ENCODE results near the gene HOXD9. TPM values are rescaled to one million over a fixed set of nuclear protein-coding genes. Genes with fewer than 3 reads are reported as not detected.
A peak's percentile ranks its signal among the peaks of the same experiment; 100 is the strongest.

Gene HOXD9
- total and polyA plus RNA-seq, 2 of the 8 experiments (the other 6 are each of a cell fraction or from before 2014, with no cell fraction given), result not detected

GRCh38 chr2:176150584-176151441, 28.3 kb downstream of the HOXD9 start:
- FAIRE-seq (no peak), DNase-seq (ENCODE audit: low read depth in 1 of 2, low spot score in 2 of 2) (no peak)
- no peak overlapping the region for H3K9ac ChIP-seq (replicated peaks in 1 of 4; ENCODE audit: extremely low read depth in 1 of 4, low read depth in 3 of 4, low read length in 3 of 4)
- peaks cover 13 to 44% of the 10 kb centered on the region in 2 experiments for H4K20me1 ChIP-seq (replicated peaks in 1 of 2; ENCODE audit: control insufficient read depth in 1 of 2, insufficient read depth in 2 of 2, low read length in 2 of 2)
- H2BK5ac ChIP-seq (ENCODE audit: low read depth, low read length), result no peak overlapping the region
- H3K27ac ChIP-seq (ENCODE audit: low read depth, low read length), result no peak overlapping the region
- H3K4me3 ChIP-seq (ENCODE audit: extremely low read depth in 1 of 4, insufficient read depth in 2 of 4, low read depth in 3 of 4, low read length in 4 of 4), result no peak overlapping the region
- no peaks in the 10 kb centered on the region for H3K9me3 ChIP-seq (ENCODE audit: insufficient read depth in 2 of 2, low read depth in 1 of 2, low read length in 1 of 2)
- H2AFZ ChIP-seq (ENCODE audit: low read length), result no peak overlapping the region
- H2BK15ac ChIP-seq (ENCODE audit: low read length), result no peak overlapping the region
- H3K14ac ChIP-seq (ENCODE audit: insufficient read length), result no peak overlapping the region
- peaks cover 0 to 11% (median 0%) of the 10 kb centered on the region in 4 experiments; a peak in 1 of 8 replicates for H3K36me3 ChIP-seq (ENCODE audit: control insufficient read depth in 2 of 4, insufficient read depth in 4 of 4, low read length in 3 of 4)
- no peak overlapping the region for H2BK120ac ChIP-seq (replicated peaks; ENCODE audit: low read depth, low read length)
- no peak overlapping the region for H2BK12ac ChIP-seq (ENCODE audit: low read depth, low read length)
- WGBS, 2 experiments (ENCODE audit: extremely low coverage in 1 of 2, insufficient coverage in 1 of 2, insufficient read length in 1 of 2, insufficient replicate concordance in 2 of 2, low coverage in 1 of 2, low lambda C conversion rate in 2 of 2, missing lambda C conversion rate in 1 of 2), result 20% methylated on average over 14 of the region's 14 CpGs; no CpG with 5 or more reads in 1 of the 2 experiments
- H3K79me1 ChIP-seq (ENCODE audit: low read depth, low read length), result no peaks in the 10 kb centered on the region
- no peak overlapping the region for H3K18ac ChIP-seq (ENCODE audit: extremely low read depth, low read length)
- H3K23ac ChIP-seq (ENCODE audit: insufficient read length), result no peak overlapping the region
- no peak overlapping the region for H2BK20ac ChIP-seq (ENCODE audit: low read length)
- no peak overlapping the region for H3K56ac ChIP-seq (replicated peaks; ENCODE audit: insufficient read length, low read depth, low read length)
- H2AK5ac ChIP-seq (ENCODE audit: low read depth, low read length), result no peak overlapping the region
- no peak overlapping the region for H4K8ac ChIP-seq (ENCODE audit: extremely low read depth, insufficient read depth, low read length)
- H3K4me2 ChIP-seq (ENCODE audit: insufficient read depth in 1 of 2, low read depth in 2 of 2, low read length in 2 of 2), result peak overlapping the region in 1 of 2 experiments; percentile 48; a peak in 1 of 4 replicates
- H4K5ac ChIP-seq (ENCODE audit: insufficient read length, low read depth, low read length), result no peak overlapping the region
- TF ChIP-seq BACH1 (IDR thresholded peaks at IDR 0.05; ENCODE audit: low read length) (no peak), SUZ12 (IDR thresholded peaks at IDR 0.05; ENCODE audit: low read length) (peak; percentile 68; the same call in 1 of the 2 replicates), ZNF274 (IDR thresholded peaks at IDR 0.05; ENCODE audit: borderline replicate concordance, extremely low read depth, low read length) (no peak), NRF1 (IDR thresholded peaks at IDR 0.05; ENCODE audit: low read depth, low read length) (no peak), CHD2 (IDR thresholded peaks at IDR 0.05; ENCODE audit: low read length) (no peak), JUND (IDR thresholded peaks at IDR 0.05; ENCODE audit: low read length) (no peak), JUN (IDR thresholded peaks at IDR 0.05; ENCODE audit: low read depth, low read length) (no peak), EZH2 (IDR thresholded peaks at IDR 0.05; ENCODE audit: low read depth, low read length, severe bottlenecking) (peak; percentile 14), KDM1A (IDR thresholded peaks at IDR 0.05; ENCODE audit: borderline replicate concordance, low read length) (no peak)
- no peak overlapping the region for H3K4ac ChIP-seq (replicated peaks; ENCODE audit: insufficient read length, low read depth, low read length)
- peaks cover 0 to 10% (median 2%) of the 10 kb centered on the region in 4 experiments; a peak in 4 of 7 replicates for H3K4me1 ChIP-seq (replicated peaks in 1 of 4; ENCODE audit: control insufficient read depth in 3 of 4, insufficient read depth in 4 of 4, low read length in 3 of 4)
- H3K27me3 ChIP-seq (replicated peaks in 1 of 4; ENCODE audit: control insufficient read depth in 3 of 4, extremely low read depth in 1 of 4, insufficient read depth in 3 of 4, low read length in 3 of 4), result peaks cover 98 to 100% (median 100%) of the 10 kb centered on the region in 4 experiments
- POLR2A ChIA-PET (ENCODE audit: partially characterized antibody), result interaction anchor here (0.7 to 1.3 kb wide), 2 partner anchors 11 to 46 kb away, joined by 3 read pairs; no protein-coding TSS in a partner anchor
- peaks cover 2% of the 10 kb centered on the region; the same call in 1 of the 2 replicates for H3K23me2 ChIP-seq (ENCODE audit: low read depth, low read length)
- CTCF ChIA-PET (ENCODE audit: partially characterized antibody), result interaction anchor here (0.9 to 4.4 kb wide), 12 partner anchors 11 to 404 kb away, joined by 3 to 36 read pairs (median 7); no protein-coding TSS in a partner anchor
- H3K79me2 ChIP-seq (ENCODE audit: control insufficient read depth in 1 of 2, insufficient read depth in 2 of 2, low read length in 2 of 2), result no peaks in the 10 kb centered on the region
- H4K91ac ChIP-seq (replicated peaks; ENCODE audit: insufficient read length, low read length), result no peak overlapping the region
